ENCODE measurements around the gene OR2G6. TPM values are rescaled to one million over a fixed set of nuclear protein-coding genes. Genes with fewer than 3 reads are reported as not detected.
"Not testable (repeated sequence)": the region's sequence is repeated elsewhere in the genome, so short reads cannot be mapped to it uniquely, and the experiment has no call there.

Gene OR2G6
- total RNA-seq, 1 donor from 2014 or later, result not detected

GRCh38 chr1:248510217-248510616 lies 2.3 kb downstream of the OR2G6 start:
- not testable (repeated sequence) for H3K9me3 ChIP-seq (ENCODE audit: control insufficient read depth in 3 of 3, low read length in 3 of 3); H3K9ac ChIP-seq (ENCODE audit: low read depth in 1 of 3, low read length in 3 of 3); H3K36me3 ChIP-seq (ENCODE audit: control insufficient read depth in 3 of 3, insufficient read depth in 3 of 3, low read length in 3 of 3); H3K4me3 ChIP-seq (ENCODE audit: low read length in 3 of 3); H3K27me3 ChIP-seq (ENCODE audit: control insufficient read depth in 3 of 3, insufficient read depth in 3 of 3, low read length in 3 of 3); H3K4me1 ChIP-seq (ENCODE audit: control insufficient read depth in 3 of 3, insufficient read depth in 3 of 3, low read length in 3 of 3); H3K27ac ChIP-seq (ENCODE audit: low read depth, low read length)

GRCh38 chr1:248521856-248522255 lies 14.0 kb downstream of the OR2G6 start:
- Histone ChIP-seq H3K4me1 (ENCODE audit: control insufficient read depth in 3 of 3, insufficient read depth in 3 of 3, low read length in 3 of 3) (no peaks in the 10 kb centered on the region), H3K9ac (ENCODE audit: low read depth in 1 of 3, low read length in 3 of 3) (no peak overlapping the region), H3K27me3 (ENCODE audit: control insufficient read depth in 3 of 3, insufficient read depth in 3 of 3, low read length in 3 of 3) (no peaks in the 10 kb centered on the region), H3K4me3 (ENCODE audit: low read length in 3 of 3) (no peak overlapping the region), H3K36me3 (ENCODE audit: control insufficient read depth in 3 of 3, insufficient read depth in 3 of 3, low read length in 3 of 3) (no peaks in the 10 kb centered on the region), H3K9me3 (ENCODE audit: control insufficient read depth in 3 of 3, low read length in 3 of 3) (peaks cover 0 to 3% (median 0%) of the 10 kb centered on the region in 3 donors), H3K27ac (ENCODE audit: low read depth, low read length) (no peak overlapping the region)

- not testable (repeated sequence) for H3K4me3 ChIP-seq (ENCODE audit: low read length in 3 of 3); H3K9me3 ChIP-seq (ENCODE audit: control insufficient read depth in 3 of 3, low read length in 3 of 3); H3K4me1 ChIP-seq (ENCODE audit: control insufficient read depth in 3 of 3, insufficient read depth in 3 of 3, low read length in 3 of 3); H3K36me3 ChIP-seq (ENCODE audit: control insufficient read depth in 3 of 3, insufficient read depth in 3 of 3, low read length in 3 of 3); H3K27ac ChIP-seq (ENCODE audit: low read depth, low read length); H3K9ac ChIP-seq (ENCODE audit: low read depth in 1 of 3, low read length in 3 of 3); H3K27me3 ChIP-seq (ENCODE audit: control insufficient read depth in 3 of 3, insufficient read depth in 3 of 3, low read length in 3 of 3)
These were observed 29.6 kb downstream of the OR2G6 start for GRCh38 chr1:248537449-248537848.

- H3K9me3 ChIP-seq (ENCODE audit: control insufficient read depth in 3 of 3, low read length in 3 of 3); H3K27ac ChIP-seq (ENCODE audit: low read depth, low read length); H3K9ac ChIP-seq (ENCODE audit: low read depth in 1 of 3, low read length in 3 of 3); H3K4me3 ChIP-seq (ENCODE audit: low read length in 3 of 3); H3K27me3 ChIP-seq (ENCODE audit: control insufficient read depth in 3 of 3, insufficient read depth in 3 of 3, low read length in 3 of 3); H3K4me1 ChIP-seq (ENCODE audit: control insufficient read depth in 3 of 3, insufficient read depth in 3 of 3, low read length in 3 of 3); H3K36me3 ChIP-seq (ENCODE audit: control insufficient read depth in 3 of 3, insufficient read depth in 3 of 3, low read length in 3 of 3): not testable (repeated sequence)
These were observed 39.5 kb downstream of the OR2G6 start for GRCh38 chr1:248547383-248547782.

GRCh38 chr1:248551027-248551426 lies 43.2 kb downstream of the OR2G6 start:
- not testable (repeated sequence) for H3K9me3 ChIP-seq (ENCODE audit: control insufficient read depth in 3 of 3, low read length in 3 of 3); H3K36me3 ChIP-seq (ENCODE audit: control insufficient read depth in 3 of 3, insufficient read depth in 3 of 3, low read length in 3 of 3); H3K9ac ChIP-seq (ENCODE audit: low read depth in 1 of 3, low read length in 3 of 3); H3K4me1 ChIP-seq (ENCODE audit: control insufficient read depth in 3 of 3, insufficient read depth in 3 of 3, low read length in 3 of 3); H3K27ac ChIP-seq (ENCODE audit: low read depth, low read length); H3K27me3 ChIP-seq (ENCODE audit: control insufficient read depth in 3 of 3, insufficient read depth in 3 of 3, low read length in 3 of 3); H3K4me3 ChIP-seq (ENCODE audit: low read length in 3 of 3)

GRCh38 chr1:248562672-248563071 lies 54.8 kb downstream of the OR2G6 start, which contains the start of gene OR2T29:
TSS of gene OR2T29 (minus strand) at chr1:248562772. CDS start at chr1:248559491, 3,281 bp downstream.
- H3K36me3 ChIP-seq (ENCODE audit: control insufficient read depth in 3 of 3, insufficient read depth in 3 of 3, low read length in 3 of 3); H3K27ac ChIP-seq (ENCODE audit: low read depth, low read length); H3K9me3 ChIP-seq (ENCODE audit: control insufficient read depth in 3 of 3, low read length in 3 of 3); H3K9ac ChIP-seq (ENCODE audit: low read depth in 1 of 3, low read length in 3 of 3); H3K4me1 ChIP-seq (ENCODE audit: control insufficient read depth in 3 of 3, insufficient read depth in 3 of 3, low read length in 3 of 3); H3K4me3 ChIP-seq (ENCODE audit: low read length in 3 of 3); H3K27me3 ChIP-seq (ENCODE audit: control insufficient read depth in 3 of 3, insufficient read depth in 3 of 3, low read length in 3 of 3): not testable (repeated sequence)

GRCh38 chr1:248565530-248566373 lies 57.9 kb downstream of the OR2G6 start:
- H3K9ac ChIP-seq (ENCODE audit: low read depth in 1 of 3, low read length in 3 of 3); H3K9me3 ChIP-seq (ENCODE audit: control insufficient read depth in 3 of 3, low read length in 3 of 3); H3K27me3 ChIP-seq (ENCODE audit: control insufficient read depth in 3 of 3, insufficient read depth in 3 of 3, low read length in 3 of 3); H3K36me3 ChIP-seq (ENCODE audit: control insufficient read depth in 3 of 3, insufficient read depth in 3 of 3, low read length in 3 of 3); H3K4me1 ChIP-seq (ENCODE audit: control insufficient read depth in 3 of 3, insufficient read depth in 3 of 3, low read length in 3 of 3); H3K4me3 ChIP-seq (ENCODE audit: low read length in 3 of 3); H3K27ac ChIP-seq (ENCODE audit: low read depth, low read length): not testable (repeated sequence)

- H3K27ac ChIP-seq (ENCODE audit: low read depth, low read length); H3K27me3 ChIP-seq (ENCODE audit: control insufficient read depth in 3 of 3, insufficient read depth in 3 of 3, low read length in 3 of 3); H3K9ac ChIP-seq (ENCODE audit: low read depth in 1 of 3, low read length in 3 of 3); H3K36me3 ChIP-seq (ENCODE audit: control insufficient read depth in 3 of 3, insufficient read depth in 3 of 3, low read length in 3 of 3); H3K4me1 ChIP-seq (ENCODE audit: control insufficient read depth in 3 of 3, insufficient read depth in 3 of 3, low read length in 3 of 3); H3K4me3 ChIP-seq (ENCODE audit: low read length in 3 of 3); H3K9me3 ChIP-seq (ENCODE audit: control insufficient read depth in 3 of 3, low read length in 3 of 3): not testable (repeated sequence)
These were observed 61.2 kb downstream of the OR2G6 start for GRCh38 chr1:248569049-248569448.

- not testable (repeated sequence) for H3K27ac ChIP-seq (ENCODE audit: low read depth, low read length); H3K4me1 ChIP-seq (ENCODE audit: control insufficient read depth in 3 of 3, insufficient read depth in 3 of 3, low read length in 3 of 3); H3K4me3 ChIP-seq (ENCODE audit: low read length in 3 of 3); H3K9ac ChIP-seq (ENCODE audit: low read depth in 1 of 3, low read length in 3 of 3); H3K9me3 ChIP-seq (ENCODE audit: control insufficient read depth in 3 of 3, low read length in 3 of 3); H3K36me3 ChIP-seq (ENCODE audit: control insufficient read depth in 3 of 3, insufficient read depth in 3 of 3, low read length in 3 of 3); H3K27me3 ChIP-seq (ENCODE audit: control insufficient read depth in 3 of 3, insufficient read depth in 3 of 3, low read length in 3 of 3)
These were observed 62.9 kb downstream of the OR2G6 start for GRCh38 chr1:248570811-248571210.

GRCh38 chr1:248572049-248572448 lies 64.2 kb downstream of the OR2G6 start:
- H3K4me1 ChIP-seq (ENCODE audit: control insufficient read depth in 3 of 3, insufficient read depth in 3 of 3, low read length in 3 of 3); H3K27me3 ChIP-seq (ENCODE audit: control insufficient read depth in 3 of 3, insufficient read depth in 3 of 3, low read length in 3 of 3); H3K36me3 ChIP-seq (ENCODE audit: control insufficient read depth in 3 of 3, insufficient read depth in 3 of 3, low read length in 3 of 3); H3K27ac ChIP-seq (ENCODE audit: low read depth, low read length); H3K9me3 ChIP-seq (ENCODE audit: control insufficient read depth in 3 of 3, low read length in 3 of 3); H3K9ac ChIP-seq (ENCODE audit: low read depth in 1 of 3, low read length in 3 of 3); H3K4me3 ChIP-seq (ENCODE audit: low read length in 3 of 3): not testable (repeated sequence)

Measured in skeletal muscle tissue (tissue), 4 donors.